Osteocyte (in vitro differentiated cells): Measurements from ENCODE around the gene CFAP46. TPM values are rescaled to one million over a fixed set of nuclear protein-coding genes. Genes with fewer than 3 reads are reported as not detected.
A peak's percentile ranks its signal among the peaks of the same experiment; 100 is the strongest.

ENCODE experiments used
- DNase-seq: peaks from one replicate; pipeline ENCODE4 v3.0.0; 2021; ENCODE audit warnings: mixed read lengths; ENCODE audit not compliant: unreplicated experiment; ENCODE audit errors: extremely low spot score
- H3K27ac Mint-ChIP-seq: one replicate; pipeline ENCODE4 v1.8.0; 2021; ENCODE audit warnings: mild to moderate bottlenecking, mixed read lengths; ENCODE audit not compliant: unreplicated experiment
- H3K27me3 Mint-ChIP-seq: one replicate; pipeline ENCODE4 v1.8.0; 2021; ENCODE audit warnings: mixed read lengths; ENCODE audit not compliant: unreplicated experiment
- H3K36me3 Mint-ChIP-seq: one replicate; pipeline ENCODE4 v1.8.0; 2021; ENCODE audit warnings: mixed read lengths; ENCODE audit not compliant: unreplicated experiment
- H3K4me1 Mint-ChIP-seq: one replicate; pipeline ENCODE4 v1.8.0; 2021; ENCODE audit warnings: mixed read lengths; ENCODE audit not compliant: unreplicated experiment
- H3K4me3 Mint-ChIP-seq: one replicate; pipeline ENCODE4 v1.8.0; 2021; ENCODE audit warnings: mild to moderate bottlenecking, moderate library complexity, mixed read lengths; ENCODE audit not compliant: unreplicated experiment
- H3K9me3 Mint-ChIP-seq: one replicate; pipeline ENCODE4 v1.8.0; 2021; ENCODE audit warnings: mixed read lengths; ENCODE audit not compliant: unreplicated experiment
- CTCF ChIP-seq: fragments of 200-600 bp; sonication (generic); IDR thresholded peaks from 2 replicates; pipeline ENCODE4 v1.5.0; 2021; ENCODE audit warnings: antibody characterized with exemption, mild to moderate bottlenecking, moderate library complexity
- total RNA-seq: library from RNA; stranded (reverse); gene quantifications from 2 replicates; pipeline ENCODE4 v1.2.1, GENCODE V29; 2021

Gene CFAP46
- total RNA-seq, 1 donor from 2014 or later: 0.56 TPM

- no peaks in the 10 kb centered on the region for H3K9me3 Mint-ChIP-seq
- H3K4me3 Mint-ChIP-seq: no peak overlapping the region
- peaks cover 36% of the 10 kb centered on the region for H3K27me3 Mint-ChIP-seq
- H3K36me3 Mint-ChIP-seq: no peaks in the 10 kb centered on the region
- no peak overlapping the region for H3K27ac Mint-ChIP-seq
- peak; percentile 77 for DNase-seq
- H3K4me1 Mint-ChIP-seq: peaks cover 9% of the 10 kb centered on the region
- TF ChIP-seq CTCF: no peak
Measured at GRCh38 chr10:132878730-132879407, 63.5 kb downstream of the CFAP46 start.

GRCh38 chr10:132878091-132878729 lies 64.2 kb downstream of the CFAP46 start:
- DNase-seq: peak; percentile 84
- no peaks in the 10 kb centered on the region for H3K36me3 Mint-ChIP-seq
- peaks cover 38% of the 10 kb centered on the region for H3K27me3 Mint-ChIP-seq
- no peaks in the 10 kb centered on the region for H3K9me3 Mint-ChIP-seq
- TF ChIP-seq CTCF: no peak
- no peak overlapping the region for H3K4me3 Mint-ChIP-seq
- no peak overlapping the region for H3K27ac Mint-ChIP-seq
- H3K4me1 Mint-ChIP-seq: peaks cover 3% of the 10 kb centered on the region

- Mint-ChIP-seq H3K27ac (no peak overlapping the region), H3K36me3 (no peaks in the 10 kb centered on the region), H3K9me3 (no peaks in the 10 kb centered on the region), H3K4me3 (no peak overlapping the region), H3K27me3 (peaks cover 42% of the 10 kb centered on the region), H3K4me1 (no peaks in the 10 kb centered on the region)
- no peak for TF ChIP-seq CTCF
- peak; percentile 75 for DNase-seq
Measured at GRCh38 chr10:132877473-132877872, 64.9 kb downstream of the CFAP46 start.

- no peak overlapping the region for H3K27ac Mint-ChIP-seq
- TF ChIP-seq CTCF: no peak
- no peaks in the 10 kb centered on the region for H3K9me3 Mint-ChIP-seq
- peak; percentile 78 for DNase-seq
- no peaks in the 10 kb centered on the region for H3K36me3 Mint-ChIP-seq
- no peaks in the 10 kb centered on the region for H3K4me1 Mint-ChIP-seq
- H3K4me3 Mint-ChIP-seq: no peak overlapping the region
- peaks cover 39% of the 10 kb centered on the region for H3K27me3 Mint-ChIP-seq
Measured at GRCh38 chr10:132876993-132877431, 65.4 kb downstream of the CFAP46 start.

GRCh38 chr10:132876131-132876860 lies 66.1 kb downstream of the CFAP46 start:
- H3K4me1 Mint-ChIP-seq: no peaks in the 10 kb centered on the region
- no peaks in the 10 kb centered on the region for H3K9me3 Mint-ChIP-seq
- H3K27ac Mint-ChIP-seq: no peak overlapping the region
- TF ChIP-seq CTCF: no peak
- peak; percentile 83 for DNase-seq
- no peaks in the 10 kb centered on the region for H3K36me3 Mint-ChIP-seq
- no peak overlapping the region for H3K4me3 Mint-ChIP-seq
- H3K27me3 Mint-ChIP-seq: peaks cover 44% of the 10 kb centered on the region
